GM12878 (cell line): Measurements from ENCODE around the gene SRRD. TPM values are rescaled to one million over a fixed set of nuclear protein-coding genes. Genes with fewer than 3 reads are reported as not detected.

Experiments
- ATAC-seq: fragments of 200-7000 bp; cut with Tn5 transposase; 3 replicates; pipeline ENCODE4 v1.9.1; 2020; ENCODE audit warnings: mild to moderate bottlenecking, moderate library complexity
- BruUV-seq: library from RNA; stranded (reverse); fragments of 400-500 nt; replicated peaks from 2 replicates; lab custom pipeline; 2021; lab: Mats Ljungman, UMichigan
- CTCF ChIA-PET: fragments of 300-600 bp; sonication (Branson Sonifier 250); formaldehyde crosslinking; extraction: SDS; loops from one replicate; lab custom pipeline; 2021; ENCODE audit warnings: inconsistent platforms; lab: Yijun Ruan, JAX
- POLR2A ChIA-PET: fragments of 350-600 bp; formaldehyde crosslinking; extraction: SDS; loops from one replicate; lab custom pipeline; 2021; ENCODE audit warnings: inconsistent platforms; lab: Charles Lee
- RAD21 ChIA-PET: fragments of 300-600 bp; sonication (Branson Sonifier 250); formaldehyde crosslinking; loops from one replicate; lab custom pipeline; 2023; ENCODE audit warnings: antibody characterized with exemption; ENCODE audit not compliant: unreplicated experiment; lab: Charles Lee
- SMC1A ChIA-PET: fragments of 300-600 bp; sonication (Branson Sonifier 250); formaldehyde crosslinking; loops from one replicate; lab custom pipeline; 2023; ENCODE audit not compliant: unreplicated experiment, uncharacterized antibody; lab: Charles Lee
- DNase-seq: peaks from one replicate; pipeline ENCODE4 v3.0.0-alpha.2; 2011; ENCODE audit warnings: low read depth, low spot score
- FAIRE-seq: peaks from 3 replicates; lab custom pipeline; 2011; peaks lifted over from hg19 to GRCh38; lab: Jason Lieb, UNC
- H2AFZ ChIP-seq: 2 replicates; pipeline ENCODE4 v1.6.0; 2011; ENCODE audit warnings: low read depth, low read length, control low read depth; ENCODE audit not compliant: control insufficient read depth
- H3K27ac ChIP-seq: 2 replicates; pipeline ENCODE4 v1.5.1; 2011; ENCODE audit warnings: control low read depth; ENCODE audit not compliant: control insufficient read depth, insufficient read depth
- H3K27me3 ChIP-seq, 2 experiments: replicated peaks in 1 of 2; 2 replicates each; pipeline versions ENCODE4 v1.6.0 to v1.6.1; 2011; ENCODE audit warnings: low read length in 1 of 2; ENCODE audit not compliant: control insufficient read depth in 2 of 2, insufficient read depth in 2 of 2
- H3K36me3 ChIP-seq, 2 experiments: 2 replicates each; pipeline ENCODE4 v1.5.1; 2011; ENCODE audit warnings: low read length in 1 of 2; ENCODE audit not compliant: control insufficient read depth in 2 of 2, insufficient read depth in 2 of 2
- H3K4me1 ChIP-seq: 2 replicates; pipeline ENCODE4 v1.6.1; 2011; ENCODE audit warnings: mild to moderate bottlenecking, low read length, moderate library complexity, mixed read lengths; ENCODE audit not compliant: control insufficient read depth, insufficient read depth
- H3K4me2 ChIP-seq: 2 replicates; pipeline ENCODE4 v1.6.0; 2011; ENCODE audit warnings: control low read depth; ENCODE audit not compliant: control insufficient read depth, insufficient read depth
- H3K4me3 ChIP-seq: fragments of 200-600 bp; sonication (generic); 2 replicates; pipeline ENCODE4 v1.5.1; 2016
- H3K79me2 ChIP-seq: 2 replicates; pipeline ENCODE4 v1.6.0; 2011; ENCODE audit warnings: low read length; ENCODE audit not compliant: control insufficient read depth, insufficient read depth
- H3K9ac ChIP-seq: 2 replicates; pipeline ENCODE4 v1.8.0; 2011; ENCODE audit warnings: low read length, control low read depth, mixed read lengths; ENCODE audit not compliant: control insufficient read depth, insufficient read depth
- H3K9me3 ChIP-seq: replicated peaks from 3 replicates; pipeline ENCODE4 v1.5.1; 2011; ENCODE audit warnings: mild to moderate bottlenecking, low read length; ENCODE audit not compliant: control insufficient read depth, insufficient read depth
- H4K20me1 ChIP-seq: 2 replicates; pipeline ENCODE4 v1.6.0; 2011; ENCODE audit not compliant: control insufficient read depth, insufficient read depth
- RCOR1 ChIP-seq: conservative IDR thresholded peaks from 2 replicates; pipeline ENCODE4 v1.6.1; 2012; ENCODE audit warnings: low read depth, low read length, improper control_type of control experiment
- WGBS: methylation state at CpG from one replicate; pipeline ENCODE4 v1.1.6; 2016; ENCODE audit warnings: low lambda C conversion rate; ENCODE audit not compliant: insufficient replicate concordance, insufficient coverage; ENCODE audit errors: missing lambda C conversion rate; 5-methylcytosine and 5-hydroxymethylcytosine counted together
- in situ Hi-C: fragments of 300-500 bp; cut with MboI; formaldehyde crosslinking; loops from 9 replicates; pipeline ENCODE4 v1.14.3; 2018; ENCODE audit warnings: mixed read lengths
- intact Hi-C: fragments of 100-400 bp; cut with micrococcal nuclease; formaldehyde crosslinking; loops from one replicate; pipeline ENCODE4 v1.14.2; 2022; ENCODE audit not compliant: unreplicated experiment
- polyA plus RNA-seq, 11 experiments: library from polyadenylated mRNA; depleted of rRNA in 4 of 11; unstranded in 6 of 11; stranded (reverse) in 5 of 11; fragments of >200 nt; fragmentation: Nextera tagmentation in 4 of 11; fragmentation: Illumina TruSeq in 1 of 11; extraction: Ambion mirVana in 4 of 11; extraction: Trizol in 1 of 11; gene quantifications; 1 replicate in 1 of 11; 2 replicates in 10 of 11; pipeline versions ENCODE4 v1.2.1 to v1.2.3, GENCODE V29; 2011 to 2016; ENCODE audit warnings: inconsistent platforms in 2 of 11, missing spikeins in 2 of 11, low read depth in 1 of 11
- total RNA-seq, 4 experiments: library from RNA; depleted of rRNA in 3 of 4; stranded (reverse); fragments of >200 nt in 3 of 4; fragmentation: Illumina TruSeq in 1 of 4; extraction: Trizol in 1 of 4; gene quantifications; 2 replicates each; pipeline versions ENCODE4 v1.2.1 to v1.2.3, GENCODE V29; 2013 to 2021
- TF ChIP-seq, protein P1 (sequence below): fragments of 450-650 bp; IDR thresholded peaks from 2 replicates; pipeline ENCODE4 v1.6.1; 2017; ENCODE audit warnings: mild to moderate bottlenecking, moderate library complexity
- TF ChIP-seq, protein P2 (sequence below): IDR thresholded peaks from 2 replicates; pipeline ENCODE4 v1.6.1; 2012; ENCODE audit warnings: mild to moderate bottlenecking, low read depth, low read length

The SRRD gene
- total and polyA plus RNA-seq, 10 of the 15 experiments (the other 5 are each of a cell fraction or from before 2014, with no cell fraction given) = 4.1 to 50.6 (median 27.5) TPM

DNA sequence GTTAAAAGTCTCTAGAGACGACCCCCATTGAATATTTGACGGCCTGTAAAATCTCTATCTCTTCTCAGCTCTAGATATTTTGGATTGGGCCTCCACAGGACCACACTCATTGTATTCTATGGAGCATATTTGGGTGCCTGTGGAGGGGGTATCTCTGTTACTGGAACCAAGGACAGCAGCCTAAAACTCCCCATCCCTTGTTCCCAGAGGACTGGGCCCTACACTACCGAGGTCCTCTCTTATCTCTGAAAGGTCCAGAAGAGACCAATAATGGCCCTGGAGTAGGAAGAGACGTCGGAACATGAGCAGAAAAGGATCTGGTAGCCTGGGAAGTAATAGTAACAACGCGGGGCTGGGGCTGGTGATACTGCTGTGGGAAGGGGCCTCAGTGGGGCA lies 636 bp upstream of the SRRD start:
- in situ Hi-C loops (no loop called here), intact Hi-C loops (loop anchor here (5.0 kb wide), 1 partner anchor 51 kb away; no protein-coding TSS in a partner anchor)
- H3K4me1 ChIP-seq = peaks cover 29% of the 10 kb centered on the region
- ATAC-seq = peak; percentile 6
- H3K79me2 ChIP-seq = peaks cover 56% of the 10 kb centered on the region
- ChIA-PET POLR2A (interaction anchor here (0.5 to 3.6 kb wide), 10 partner anchors 9 to 191 kb away, joined by 3 to 18 read pairs (median 4); no protein-coding TSS in a partner anchor), RAD21 (interaction anchor here (0.7 to 2.4 kb wide), 6 partner anchors 20 to 190 kb away, joined by 3 to 7 read pairs (median 4); no protein-coding TSS in a partner anchor), CTCF (interaction anchor here (0.6 to 7.1 kb wide), 7 partner anchors 19 to 1436 kb away, joined by 3 to 47 read pairs (median 14); partner anchors contain the start of gene PITPNB), SMC1A (interaction anchor here (0.6 to 2.3 kb wide), 6 partner anchors 19 to 328 kb away, joined by 3 to 15 read pairs (median 6); no protein-coding TSS in a partner anchor)
- 8% methylated on average over 7 of the region's 7 CpGs for WGBS
- H3K27ac ChIP-seq = peak overlapping the region; percentile 88
- DNase-seq = no peak
- no peaks in the 10 kb centered on the region for H3K27me3 ChIP-seq
- H3K4me2 ChIP-seq = peak overlapping the region; percentile 86
- peak overlapping the region; percentile 82 for H2AFZ ChIP-seq
- no peaks in the 10 kb centered on the region for H4K20me1 ChIP-seq
- no peak for FAIRE-seq
- H3K4me3 ChIP-seq = peak overlapping the region; percentile 97
- TF ChIP-seq, protein P1, sequence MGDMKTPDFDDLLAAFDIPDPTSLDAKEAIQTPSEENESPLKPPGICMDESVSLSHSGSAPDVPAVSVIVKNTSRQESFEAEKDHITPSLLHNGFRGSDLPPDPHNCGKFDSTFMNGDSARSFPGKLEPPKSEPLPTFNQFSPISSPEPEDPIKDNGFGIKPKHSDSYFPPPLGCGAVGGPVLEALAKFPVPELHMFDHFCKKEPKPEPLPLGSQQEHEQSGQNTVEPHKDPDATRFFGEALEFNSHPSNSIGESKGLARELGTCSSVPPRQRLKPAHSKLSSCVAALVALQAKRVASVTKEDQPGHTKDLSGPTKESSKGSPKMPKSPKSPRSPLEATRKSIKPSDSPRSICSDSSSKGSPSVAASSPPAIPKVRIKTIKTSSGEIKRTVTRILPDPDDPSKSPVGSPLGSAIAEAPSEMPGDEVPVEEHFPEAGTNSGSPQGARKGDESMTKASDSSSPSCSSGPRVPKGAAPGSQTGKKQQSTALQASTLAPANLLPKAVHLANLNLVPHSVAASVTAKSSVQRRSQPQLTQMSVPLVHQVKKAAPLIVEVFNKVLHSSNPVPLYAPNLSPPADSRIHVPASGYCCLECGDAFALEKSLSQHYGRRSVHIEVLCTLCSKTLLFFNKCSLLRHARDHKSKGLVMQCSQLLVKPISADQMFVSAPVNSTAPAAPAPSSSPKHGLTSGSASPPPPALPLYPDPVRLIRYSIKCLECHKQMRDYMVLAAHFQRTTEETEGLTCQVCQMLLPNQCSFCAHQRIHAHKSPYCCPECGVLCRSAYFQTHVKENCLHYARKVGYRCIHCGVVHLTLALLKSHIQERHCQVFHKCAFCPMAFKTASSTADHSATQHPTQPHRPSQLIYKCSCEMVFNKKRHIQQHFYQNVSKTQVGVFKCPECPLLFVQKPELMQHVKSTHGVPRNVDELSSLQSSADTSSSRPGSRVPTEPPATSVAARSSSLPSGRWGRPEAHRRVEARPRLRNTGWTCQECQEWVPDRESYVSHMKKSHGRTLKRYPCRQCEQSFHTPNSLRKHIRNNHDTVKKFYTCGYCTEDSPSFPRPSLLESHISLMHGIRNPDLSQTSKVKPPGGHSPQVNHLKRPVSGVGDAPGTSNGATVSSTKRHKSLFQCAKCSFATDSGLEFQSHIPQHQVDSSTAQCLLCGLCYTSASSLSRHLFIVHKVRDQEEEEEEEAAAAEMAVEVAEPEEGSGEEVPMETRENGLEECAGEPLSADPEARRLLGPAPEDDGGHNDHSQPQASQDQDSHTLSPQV = no peak
- 0 out of 2 replicates have a peak, but pooled peaks have one; percentile 13 for TF ChIP-seq RCOR1
- TF ChIP-seq, protein P2, sequence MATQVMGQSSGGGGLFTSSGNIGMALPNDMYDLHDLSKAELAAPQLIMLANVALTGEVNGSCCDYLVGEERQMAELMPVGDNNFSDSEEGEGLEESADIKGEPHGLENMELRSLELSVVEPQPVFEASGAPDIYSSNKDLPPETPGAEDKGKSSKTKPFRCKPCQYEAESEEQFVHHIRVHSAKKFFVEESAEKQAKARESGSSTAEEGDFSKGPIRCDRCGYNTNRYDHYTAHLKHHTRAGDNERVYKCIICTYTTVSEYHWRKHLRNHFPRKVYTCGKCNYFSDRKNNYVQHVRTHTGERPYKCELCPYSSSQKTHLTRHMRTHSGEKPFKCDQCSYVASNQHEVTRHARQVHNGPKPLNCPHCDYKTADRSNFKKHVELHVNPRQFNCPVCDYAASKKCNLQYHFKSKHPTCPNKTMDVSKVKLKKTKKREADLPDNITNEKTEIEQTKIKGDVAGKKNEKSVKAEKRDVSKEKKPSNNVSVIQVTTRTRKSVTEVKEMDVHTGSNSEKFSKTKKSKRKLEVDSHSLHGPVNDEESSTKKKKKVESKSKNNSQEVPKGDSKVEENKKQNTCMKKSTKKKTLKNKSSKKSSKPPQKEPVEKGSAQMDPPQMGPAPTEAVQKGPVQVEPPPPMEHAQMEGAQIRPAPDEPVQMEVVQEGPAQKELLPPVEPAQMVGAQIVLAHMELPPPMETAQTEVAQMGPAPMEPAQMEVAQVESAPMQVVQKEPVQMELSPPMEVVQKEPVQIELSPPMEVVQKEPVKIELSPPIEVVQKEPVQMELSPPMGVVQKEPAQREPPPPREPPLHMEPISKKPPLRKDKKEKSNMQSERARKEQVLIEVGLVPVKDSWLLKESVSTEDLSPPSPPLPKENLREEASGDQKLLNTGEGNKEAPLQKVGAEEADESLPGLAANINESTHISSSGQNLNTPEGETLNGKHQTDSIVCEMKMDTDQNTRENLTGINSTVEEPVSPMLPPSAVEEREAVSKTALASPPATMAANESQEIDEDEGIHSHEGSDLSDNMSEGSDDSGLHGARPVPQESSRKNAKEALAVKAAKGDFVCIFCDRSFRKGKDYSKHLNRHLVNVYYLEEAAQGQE = peak; percentile 68; the same call in 1 of the 2 replicates
- H3K9me3 ChIP-seq = no peaks in the 10 kb centered on the region
- BruUV-seq = no TSS peak
- no peaks in the 10 kb centered on the region; a peak in 1 of 4 replicates for H3K36me3 ChIP-seq
- peak overlapping the region; percentile 85 for H3K9ac ChIP-seq
